ENCODE measurements around the gene GPR146.

The GPR146 gene

DNA sequence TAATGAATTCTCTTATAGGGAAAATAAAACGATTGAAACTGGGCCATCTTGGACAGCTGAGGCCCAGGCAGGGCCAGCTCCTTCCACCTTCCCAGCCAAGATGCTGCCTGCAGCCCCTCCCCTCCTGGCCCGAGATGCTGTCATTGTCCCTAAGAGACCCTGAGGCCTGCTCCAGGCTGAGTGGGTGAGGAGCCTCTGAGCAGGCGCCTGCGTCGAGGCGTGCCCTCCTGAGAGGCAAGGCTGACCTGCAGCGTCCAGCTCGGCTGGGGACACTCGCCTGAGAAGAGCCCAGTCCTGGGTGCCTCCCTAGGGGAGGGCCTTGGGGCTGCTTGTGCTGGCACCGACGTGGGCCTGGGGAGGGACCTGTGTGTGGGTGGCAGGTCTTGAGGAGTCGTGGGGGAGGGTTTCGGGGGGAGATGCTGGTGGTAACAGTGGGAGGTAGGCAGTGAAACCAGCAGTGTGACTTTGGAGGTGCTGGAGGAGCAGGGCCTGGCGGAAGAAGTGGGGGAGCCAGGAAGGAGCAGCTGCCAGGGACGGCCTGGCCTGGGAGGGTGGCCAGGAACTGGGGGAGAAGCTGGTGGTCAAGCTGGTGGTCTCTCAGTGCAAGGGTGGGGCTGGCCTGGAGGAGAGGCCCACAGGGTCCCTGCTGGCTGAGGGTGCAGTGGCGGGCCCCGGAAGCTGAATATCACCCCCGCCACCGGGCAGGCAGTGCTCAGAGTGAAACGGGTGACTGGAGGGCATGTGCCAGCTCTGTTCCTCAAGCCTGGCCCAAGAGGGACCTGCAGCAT, 7.9 kb downstream of the GPR146 start:
- TF ChIP-seq ISL1 (CRISPR knock-in tag; IDR thresholded peaks at IDR 0.05): no peak
- no peak for TF ChIP-seq ZNF70 (CRISPR knock-in tag; IDR thresholded peaks at IDR 0.05)
- TF ChIP-seq, protein P1, sequence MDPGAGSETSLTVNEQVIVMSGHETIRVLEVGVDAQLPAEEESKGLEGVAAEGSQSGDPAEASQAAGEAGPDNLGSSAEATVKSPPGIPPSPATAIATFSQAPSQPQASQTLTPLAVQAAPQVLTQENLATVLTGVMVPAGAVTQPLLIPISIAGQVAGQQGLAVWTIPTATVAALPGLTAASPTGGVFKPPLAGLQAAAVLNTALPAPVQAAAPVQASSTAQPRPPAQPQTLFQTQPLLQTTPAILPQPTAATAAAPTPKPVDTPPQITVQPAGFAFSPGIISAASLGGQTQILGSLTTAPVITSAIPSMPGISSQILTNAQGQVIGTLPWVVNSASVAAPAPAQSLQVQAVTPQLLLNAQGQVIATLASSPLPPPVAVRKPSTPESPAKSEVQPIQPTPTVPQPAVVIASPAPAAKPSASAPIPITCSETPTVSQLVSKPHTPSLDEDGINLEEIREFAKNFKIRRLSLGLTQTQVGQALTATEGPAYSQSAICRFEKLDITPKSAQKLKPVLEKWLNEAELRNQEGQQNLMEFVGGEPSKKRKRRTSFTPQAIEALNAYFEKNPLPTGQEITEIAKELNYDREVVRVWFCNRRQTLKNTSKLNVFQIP (CRISPR knock-in tag; IDR thresholded peaks at IDR 0.05; ENCODE audit: borderline replicate concordance, low read depth): no peak
- TF ChIP-seq CSDC2 (CRISPR knock-in tag; IDR thresholded peaks at IDR 0.05): no peak
- no peak for TF ChIP-seq ESRRG (CRISPR knock-in tag; IDR thresholded peaks at IDR 0.05)
- TF ChIP-seq, protein P2, sequence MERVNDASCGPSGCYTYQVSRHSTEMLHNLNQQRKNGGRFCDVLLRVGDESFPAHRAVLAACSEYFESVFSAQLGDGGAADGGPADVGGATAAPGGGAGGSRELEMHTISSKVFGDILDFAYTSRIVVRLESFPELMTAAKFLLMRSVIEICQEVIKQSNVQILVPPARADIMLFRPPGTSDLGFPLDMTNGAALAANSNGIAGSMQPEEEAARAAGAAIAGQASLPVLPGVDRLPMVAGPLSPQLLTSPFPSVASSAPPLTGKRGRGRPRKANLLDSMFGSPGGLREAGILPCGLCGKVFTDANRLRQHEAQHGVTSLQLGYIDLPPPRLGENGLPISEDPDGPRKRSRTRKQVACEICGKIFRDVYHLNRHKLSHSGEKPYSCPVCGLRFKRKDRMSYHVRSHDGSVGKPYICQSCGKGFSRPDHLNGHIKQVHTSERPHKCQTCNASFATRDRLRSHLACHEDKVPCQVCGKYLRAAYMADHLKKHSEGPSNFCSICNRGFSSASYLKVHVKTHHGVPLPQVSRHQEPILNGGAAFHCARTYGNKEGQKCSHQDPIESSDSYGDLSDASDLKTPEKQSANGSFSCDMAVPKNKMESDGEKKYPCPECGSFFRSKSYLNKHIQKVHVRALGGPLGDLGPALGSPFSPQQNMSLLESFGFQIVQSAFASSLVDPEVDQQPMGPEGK (CRISPR knock-in tag; IDR thresholded peaks at IDR 0.05; ENCODE audit: borderline replicate concordance): no peak
- TF ChIP-seq GLIS3 (CRISPR knock-in tag; IDR thresholded peaks at IDR 0.05): no peak
- no peak for TF ChIP-seq RARB (CRISPR knock-in tag; IDR thresholded peaks at IDR 0.05)
- ATAC-seq: no peak

DNA sequence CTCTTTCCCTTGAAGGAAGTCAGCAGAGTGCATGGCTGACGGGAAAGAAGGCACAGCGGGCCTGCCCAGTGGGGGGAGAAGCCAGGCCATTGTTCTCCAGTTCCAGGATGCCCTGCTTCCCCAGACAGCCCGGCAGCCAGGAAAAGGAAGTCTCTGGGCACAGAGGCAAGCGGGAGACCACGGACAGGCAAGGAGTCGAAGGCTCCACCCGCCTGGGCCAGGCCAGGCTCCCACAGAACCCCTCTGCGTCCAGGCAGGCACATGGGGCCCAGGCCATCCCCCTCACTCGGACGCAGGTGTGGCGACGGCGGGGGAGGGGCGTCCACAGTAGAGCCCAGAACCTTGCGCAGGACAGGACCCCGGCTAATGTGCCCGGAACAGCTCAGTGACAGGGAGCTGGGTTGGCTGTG, 8.7 kb downstream of the GPR146 start:
- ATAC-seq: no peak
- TF ChIP-seq ARNTL (CRISPR knock-in tag; IDR thresholded peaks at IDR 0.05; ENCODE audit: borderline replicate concordance, low read depth): no peak
- TF ChIP-seq, protein P2 (CRISPR knock-in tag; IDR thresholded peaks at IDR 0.05; ENCODE audit: borderline replicate concordance): no peak
- TF ChIP-seq RARB (CRISPR knock-in tag; IDR thresholded peaks at IDR 0.05): no peak
- TF ChIP-seq SNAI2 (CRISPR knock-in tag; IDR thresholded peaks at IDR 0.05): no peak
- no peak for TF ChIP-seq CSDC2 (CRISPR knock-in tag; IDR thresholded peaks at IDR 0.05)
- TF ChIP-seq ZFP3 (CRISPR knock-in tag; IDR thresholded peaks at IDR 0.05): no peak
- no peak for TF ChIP-seq OSR1 (CRISPR knock-in tag; IDR thresholded peaks at IDR 0.05)
- TF ChIP-seq TCF4 (CRISPR knock-in tag; IDR thresholded peaks at IDR 0.05; ENCODE audit: borderline replicate concordance): no peak
- TF ChIP-seq BACH2 (CRISPR knock-in tag; IDR thresholded peaks at IDR 0.05; ENCODE audit: borderline replicate concordance): no peak
- TF ChIP-seq PPARA (CRISPR knock-in tag; IDR thresholded peaks at IDR 0.05; ENCODE audit: borderline replicate concordance): no peak
- TF ChIP-seq ISL1 (CRISPR knock-in tag; IDR thresholded peaks at IDR 0.05): no peak
- TF ChIP-seq, protein P1 (CRISPR knock-in tag; IDR thresholded peaks at IDR 0.05; ENCODE audit: borderline replicate concordance, low read depth): no peak
- TF ChIP-seq GLIS3 (CRISPR knock-in tag; IDR thresholded peaks at IDR 0.05): no peak
- TF ChIP-seq TOX (CRISPR knock-in tag; IDR thresholded peaks at IDR 0.05; ENCODE audit: borderline replicate concordance): no peak
- no peak for TF ChIP-seq ZNF70 (CRISPR knock-in tag; IDR thresholded peaks at IDR 0.05)
- TF ChIP-seq ZFP30 (CRISPR knock-in tag; IDR thresholded peaks at IDR 0.05): no peak
- TF ChIP-seq ZNF8 (CRISPR knock-in tag; IDR thresholded peaks at IDR 0.05): no peak
- TF ChIP-seq, protein P3, sequence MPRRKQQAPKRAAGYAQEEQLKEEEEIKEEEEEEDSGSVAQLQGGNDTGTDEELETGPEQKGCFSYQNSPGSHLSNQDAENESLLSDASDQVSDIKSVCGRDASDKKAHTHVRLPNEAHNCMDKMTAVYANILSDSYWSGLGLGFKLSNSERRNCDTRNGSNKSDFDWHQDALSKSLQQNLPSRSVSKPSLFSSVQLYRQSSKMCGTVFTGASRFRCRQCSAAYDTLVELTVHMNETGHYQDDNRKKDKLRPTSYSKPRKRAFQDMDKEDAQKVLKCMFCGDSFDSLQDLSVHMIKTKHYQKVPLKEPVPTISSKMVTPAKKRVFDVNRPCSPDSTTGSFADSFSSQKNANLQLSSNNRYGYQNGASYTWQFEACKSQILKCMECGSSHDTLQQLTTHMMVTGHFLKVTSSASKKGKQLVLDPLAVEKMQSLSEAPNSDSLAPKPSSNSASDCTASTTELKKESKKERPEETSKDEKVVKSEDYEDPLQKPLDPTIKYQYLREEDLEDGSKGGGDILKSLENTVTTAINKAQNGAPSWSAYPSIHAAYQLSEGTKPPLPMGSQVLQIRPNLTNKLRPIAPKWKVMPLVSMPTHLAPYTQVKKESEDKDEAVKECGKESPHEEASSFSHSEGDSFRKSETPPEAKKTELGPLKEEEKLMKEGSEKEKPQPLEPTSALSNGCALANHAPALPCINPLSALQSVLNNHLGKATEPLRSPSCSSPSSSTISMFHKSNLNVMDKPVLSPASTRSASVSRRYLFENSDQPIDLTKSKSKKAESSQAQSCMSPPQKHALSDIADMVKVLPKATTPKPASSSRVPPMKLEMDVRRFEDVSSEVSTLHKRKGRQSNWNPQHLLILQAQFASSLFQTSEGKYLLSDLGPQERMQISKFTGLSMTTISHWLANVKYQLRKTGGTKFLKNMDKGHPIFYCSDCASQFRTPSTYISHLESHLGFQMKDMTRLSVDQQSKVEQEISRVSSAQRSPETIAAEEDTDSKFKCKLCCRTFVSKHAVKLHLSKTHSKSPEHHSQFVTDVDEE (CRISPR knock-in tag; IDR thresholded peaks at IDR 0.05): no peak
